GM12878 (cell line): ENCODE measurements around the gene JAKMIP1.

Experiments used
- EP300 ChIP-seq, 2 experiments: fragments of 150-350 bp in 1 of 2; IDR thresholded peaks; 2 replicates each; pipeline ENCODE4 v1.6.1; 2011 to 2012; ENCODE audit warnings: low read depth in 2 of 2, low read length in 2 of 2, borderline replicate concordance in 1 of 2, improper control_type of control experiment in 1 of 2, inconsistent platforms in 1 of 2; ENCODE audit not compliant: control insufficient read depth in 1 of 2
- TF ChIP-seq, protein P1 (sequence below), 3 experiments: IDR thresholded peaks in 2 of 3; conservative IDR thresholded peaks in 1 of 3; 2 replicates each; pipeline ENCODE4 v1.5.1; 2011; ENCODE audit warnings: low read depth in 3 of 3, low read length in 3 of 3, mild to moderate bottlenecking in 3 of 3, control low read depth in 2 of 3, moderate library complexity in 2 of 3, inconsistent platforms in 1 of 3, mixed read lengths in 1 of 3; ENCODE audit not compliant: control insufficient read depth in 2 of 3, insufficient read depth in 1 of 3; ENCODE audit errors: extremely low read depth in 1 of 3

- TF ChIP-seq, protein P1, sequence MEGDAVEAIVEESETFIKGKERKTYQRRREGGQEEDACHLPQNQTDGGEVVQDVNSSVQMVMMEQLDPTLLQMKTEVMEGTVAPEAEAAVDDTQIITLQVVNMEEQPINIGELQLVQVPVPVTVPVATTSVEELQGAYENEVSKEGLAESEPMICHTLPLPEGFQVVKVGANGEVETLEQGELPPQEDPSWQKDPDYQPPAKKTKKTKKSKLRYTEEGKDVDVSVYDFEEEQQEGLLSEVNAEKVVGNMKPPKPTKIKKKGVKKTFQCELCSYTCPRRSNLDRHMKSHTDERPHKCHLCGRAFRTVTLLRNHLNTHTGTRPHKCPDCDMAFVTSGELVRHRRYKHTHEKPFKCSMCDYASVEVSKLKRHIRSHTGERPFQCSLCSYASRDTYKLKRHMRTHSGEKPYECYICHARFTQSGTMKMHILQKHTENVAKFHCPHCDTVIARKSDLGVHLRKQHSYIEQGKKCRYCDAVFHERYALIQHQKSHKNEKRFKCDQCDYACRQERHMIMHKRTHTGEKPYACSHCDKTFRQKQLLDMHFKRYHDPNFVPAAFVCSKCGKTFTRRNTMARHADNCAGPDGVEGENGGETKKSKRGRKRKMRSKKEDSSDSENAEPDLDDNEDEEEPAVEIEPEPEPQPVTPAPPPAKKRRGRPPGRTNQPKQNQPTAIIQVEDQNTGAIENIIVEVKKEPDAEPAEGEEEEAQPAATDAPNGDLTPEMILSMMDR (IDR thresholded peaks at IDR 0.05 in 2 of 3, conservative IDR thresholded peaks at IDR 0.05 in 1 of 3; ENCODE audit: control insufficient read depth in 2 of 3, extremely low read depth in 1 of 3, insufficient read depth in 1 of 3, low read depth in 3 of 3, low read length in 3 of 3), result no peak
- TF ChIP-seq EP300 (IDR thresholded peaks at IDR 0.05; ENCODE audit: borderline replicate concordance in 1 of 2, control insufficient read depth in 1 of 2, low read depth in 2 of 2, low read length in 2 of 2), result no peak
Measured at GRCh38 chr4:6011686-6012085, 188.7 kb downstream of the JAKMIP1 start.
